Stimulated activated CD8-positive, alpha-beta memory T cell treated with anti-CD3 and anti-CD28 coated beads, Interleukin-7, amount 100 ng/mL, for 4 hours (primary cell): ENCODE results near the gene SEC14L2.
"Not testable (repeated sequence)": the region's sequence is repeated elsewhere in the genome, so short reads cannot be mapped to it uniquely, and the experiment has no call there.

Source experiments
- DNase-seq, 2 donors: peaks; one replicate each; pipeline ENCODE4 v3.0.0-alpha.2; 2020; ENCODE audit warnings: low read depth in 2 of 2

Gene SEC14L2

GRCh38 chr22:30455075-30455840 is 58.4 kb downstream of the SEC14L2 start:
- no peak for DNase-seq

- no peak for DNase-seq
These were observed 61.2 kb downstream of the SEC14L2 start for GRCh38 chr22:30457981-30458380.

GRCh38 chr22:30459181-30460052 is 62.6 kb downstream of the SEC14L2 start:
- no peak for DNase-seq

GRCh38 chr22:30460147-30460546 is 63.3 kb downstream of the SEC14L2 start:
- no peak for DNase-seq

- DNase-seq: not testable (repeated sequence)
These were observed 63.7 kb downstream of the SEC14L2 start for GRCh38 chr22:30460555-30460954.

- no peak for DNase-seq
These were observed 72.3 kb downstream of the SEC14L2 start for GRCh38 chr22:30469165-30469564.

GRCh38 chr22:30470655-30471054 is 73.8 kb downstream of the SEC14L2 start:
- DNase-seq: no peak

- no peak for DNase-seq
These were observed 74.9 kb downstream of the SEC14L2 start, which contains the start of gene SEC14L3 for GRCh38 chr22:30471616-30472318. Gene SEC14L3 (minus strand): TSS chr22:30472017. CDS start chr22:30471958, 59 bp downstream.

GRCh38 chr22:30472994-30473720 is 76.3 kb downstream of the SEC14L2 start:
- DNase-seq: no peak

GRCh38 chr22:30474121-30474520 is 77.3 kb downstream of the SEC14L2 start:
- DNase-seq: no peak
